ENCODE results near the gene TRIM47. TPM values are rescaled to one million over a fixed set of nuclear protein-coding genes. Genes with fewer than 3 reads are reported as not detected.

TRIM47 gene
- polyA plus RNA-seq, 5 donors: 13.0 to 26.4 (median 15.9) TPM

- no peak for DNase-seq
Observed at GRCh38 chr17:75848523-75849278, 29.7 kb downstream of the TRIM47 start.

GRCh38 chr17:75847614-75848522, 30.5 kb downstream of the TRIM47 start:
- no peak for DNase-seq

GRCh38 chr17:75846692-75847613, 31.4 kb downstream of the TRIM47 start:
- DNase-seq: no peak

DNA sequence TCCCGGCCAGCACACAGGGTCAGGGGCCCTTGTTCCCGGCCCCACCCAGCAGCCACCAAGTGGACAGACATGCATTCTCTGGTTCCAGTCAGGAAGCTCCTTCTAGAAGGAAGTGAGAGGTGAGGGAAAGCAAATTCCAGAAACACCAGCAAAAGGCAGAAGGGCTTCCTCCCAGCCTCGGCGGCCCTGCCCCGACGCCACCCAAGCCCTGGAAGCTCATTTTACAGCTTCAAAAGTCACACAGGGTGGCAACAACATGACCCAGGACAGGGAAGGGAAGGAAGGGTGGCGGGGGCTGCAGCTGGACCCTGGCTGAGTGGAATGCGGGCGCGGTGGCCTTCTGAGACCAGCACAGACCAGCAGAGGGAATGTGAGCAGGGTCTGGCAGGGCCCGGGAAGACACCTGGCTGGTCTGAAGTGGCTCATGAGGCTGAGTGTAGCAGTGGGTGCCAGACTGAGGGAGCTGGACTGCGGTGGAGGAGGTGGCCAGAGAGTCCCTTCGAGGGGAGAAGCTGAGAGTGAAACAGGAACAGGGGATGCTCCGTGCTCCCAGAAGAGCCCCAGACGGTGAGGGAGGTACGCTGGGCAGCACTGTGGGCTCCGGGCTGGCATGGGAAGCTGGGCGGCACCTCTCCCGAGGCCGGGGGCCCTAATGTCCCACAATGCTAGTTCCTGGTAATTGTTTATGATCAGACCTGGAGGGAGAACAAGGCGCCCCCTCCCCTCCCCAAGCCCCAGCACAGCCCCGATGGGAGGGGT, 32.3 kb downstream of the TRIM47 start:
- no peak for DNase-seq

DNA sequence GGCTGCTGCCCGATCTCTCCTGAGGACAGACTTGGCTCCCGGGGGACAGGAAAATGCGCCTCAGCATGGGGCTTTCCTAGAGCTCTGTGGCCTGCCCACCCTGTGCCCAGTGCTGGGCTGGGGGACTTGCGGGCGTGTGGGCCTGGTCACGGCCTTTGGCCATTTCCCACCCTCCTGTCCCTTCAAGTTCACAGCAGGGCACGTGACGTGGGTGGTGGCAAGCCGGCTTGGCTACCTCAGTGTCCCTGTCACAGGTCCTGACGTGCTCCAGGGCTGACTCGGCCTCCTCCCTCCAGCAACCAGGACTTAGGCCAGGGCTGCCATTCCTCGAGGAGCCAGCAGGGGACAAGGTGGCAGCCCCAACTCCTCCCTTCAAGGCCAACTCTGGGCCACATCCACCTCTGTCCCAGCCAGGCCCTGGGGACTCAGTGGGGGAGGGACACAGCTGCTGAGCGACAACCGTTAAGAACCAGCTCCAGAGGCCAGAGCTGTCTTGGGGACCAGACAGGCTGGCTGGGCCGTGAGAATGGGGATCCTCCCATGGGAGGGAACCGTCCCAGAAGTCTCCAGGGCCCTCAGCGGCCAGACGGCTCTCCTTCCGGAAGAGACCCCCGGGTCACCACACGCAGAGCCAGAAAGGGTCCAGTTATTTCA, 33.2 kb downstream of the TRIM47 start:
- no peak for DNase-seq

GRCh38 chr17:75844530-75845057, 33.8 kb downstream of the TRIM47 start:
- no peak for DNase-seq

GRCh38 chr17:75843577-75844529, 34.5 kb downstream of the TRIM47 start, which contains the start of gene UNC13D:
Gene UNC13D (minus strand): TSS chr17:75844404. CDS start chr17:75844337, 67 bp downstream.
- DNase-seq: no peak

- DNase-seq: no peak
Observed at GRCh38 chr17:75842963-75843576, 35.3 kb downstream of the TRIM47 start.

- DNase-seq: no peak
Observed at GRCh38 chr17:75842411-75842810, 36.0 kb downstream of the TRIM47 start.

DNA sequence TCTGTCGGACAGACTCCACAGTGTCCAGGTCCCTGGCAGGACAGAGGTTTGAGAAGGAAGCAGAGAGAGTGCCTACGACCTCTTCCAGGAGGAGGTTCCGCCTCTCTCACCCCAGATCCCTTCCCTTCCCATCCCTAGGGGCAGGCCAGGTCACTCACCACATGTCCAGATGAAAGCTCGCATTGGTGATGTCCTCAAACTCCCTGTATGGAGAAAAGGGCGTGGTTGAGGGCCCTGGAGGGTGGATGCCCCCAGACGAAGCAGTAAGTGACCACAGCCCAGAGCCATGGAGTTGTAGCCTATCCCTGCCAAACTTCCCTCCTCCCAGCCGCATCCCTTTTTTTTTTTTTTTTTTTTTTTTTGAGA, 37.6 kb downstream of the TRIM47 start:
- no peak for DNase-seq

DNA sequence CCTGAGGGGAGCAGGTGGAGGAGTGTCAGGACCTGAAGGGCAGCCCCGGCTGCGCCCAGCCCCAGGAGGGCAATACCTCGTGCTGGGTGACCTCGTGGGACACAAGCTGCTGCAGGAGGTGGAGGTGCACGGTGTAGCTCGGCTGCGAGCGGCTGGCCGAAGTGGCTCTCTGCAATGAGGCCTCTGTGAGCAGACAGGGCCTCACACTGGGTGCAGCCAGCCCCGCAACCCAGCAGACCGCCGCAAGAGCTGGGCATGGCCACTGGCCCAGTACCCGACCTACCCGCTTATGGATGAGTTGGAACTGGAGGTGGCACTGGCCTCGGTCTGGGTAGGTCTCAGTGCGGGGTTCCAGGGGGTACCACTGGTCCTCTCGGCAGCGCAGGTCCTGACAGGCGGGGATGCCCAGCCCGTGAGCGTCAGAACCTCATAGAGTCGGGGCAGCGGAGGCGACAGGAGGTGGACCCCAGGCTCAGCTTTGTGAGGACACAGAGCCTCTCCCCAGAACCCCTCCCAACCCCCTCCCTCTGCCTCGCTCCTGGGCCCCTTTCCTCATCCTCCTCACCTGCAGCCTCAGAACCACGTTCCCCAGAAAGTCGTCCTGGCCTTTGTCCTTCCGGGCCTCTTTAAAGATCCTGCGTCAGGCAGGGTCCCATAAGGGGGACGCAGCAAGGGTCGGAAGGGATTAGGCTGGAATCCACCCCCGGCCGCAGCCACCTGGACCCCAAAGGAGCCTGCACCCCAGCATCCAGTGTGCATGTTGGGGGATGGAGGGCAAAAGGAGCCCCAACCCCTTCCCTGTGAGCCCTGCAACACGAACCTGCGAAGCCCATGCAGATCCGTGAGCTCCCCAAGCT, 38.2 kb downstream of the TRIM47 start:
- no peak for DNase-seq

GRCh38 chr17:75838410-75838809, 40.0 kb downstream of the TRIM47 start:
- DNase-seq: no peak

- no peak for DNase-seq
Observed at GRCh38 chr17:75837899-75838298, 40.5 kb downstream of the TRIM47 start.

- DNase-seq: no peak
Observed at GRCh38 chr17:75836605-75837004, 41.8 kb downstream of the TRIM47 start.

DNA sequence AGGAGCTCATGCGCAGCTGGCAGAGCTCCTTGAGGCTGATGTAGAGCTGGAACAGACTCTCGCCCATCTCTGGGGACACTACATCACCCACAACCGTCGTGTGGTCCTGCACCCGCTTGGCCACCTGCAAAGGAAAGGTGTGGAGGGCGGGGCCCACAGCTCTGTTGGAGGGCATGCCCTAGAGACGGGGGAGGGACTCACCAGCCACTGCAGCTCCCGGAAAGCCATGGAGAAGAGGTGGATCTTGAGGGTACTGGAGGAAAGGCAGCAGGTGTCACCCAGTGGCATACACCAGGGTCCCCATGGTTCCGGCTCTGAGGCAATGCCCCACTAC, 42.8 kb downstream of the TRIM47 start:
- DNase-seq: no peak

DNA sequence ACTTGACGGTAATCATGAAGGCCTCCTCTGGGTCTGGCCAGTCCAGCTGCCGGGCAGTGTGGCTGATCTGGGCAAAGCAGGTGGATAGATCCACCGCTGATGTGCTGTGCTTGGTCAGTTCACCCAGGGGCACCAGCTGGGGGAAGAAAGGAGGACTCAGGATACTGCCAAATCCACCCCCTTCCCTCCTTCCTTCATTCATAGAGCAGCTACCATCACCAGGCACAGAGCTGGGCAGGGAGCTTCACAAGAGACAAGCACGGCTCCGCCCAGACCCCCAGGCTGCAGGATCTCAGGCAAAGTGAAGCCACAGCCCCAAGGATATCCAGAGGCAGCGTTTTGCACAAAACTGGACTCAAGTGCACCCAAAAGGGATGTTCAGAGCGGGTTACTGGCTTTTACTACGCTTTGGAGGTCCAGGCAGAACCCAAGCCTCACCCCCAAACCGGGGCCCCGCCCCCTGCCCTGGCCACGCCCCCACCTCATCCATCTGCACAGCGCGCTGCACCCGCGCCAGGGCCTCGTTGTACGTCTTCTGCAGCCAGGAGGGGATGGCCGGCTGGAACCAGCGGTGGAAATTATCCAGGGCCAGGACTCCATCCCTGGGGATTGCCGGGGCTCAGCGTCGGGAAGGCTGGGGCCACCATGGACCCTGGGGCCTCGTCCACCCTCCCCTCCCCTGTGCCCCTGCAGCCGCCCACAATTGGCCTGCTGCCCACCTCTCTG, 43.3 kb downstream of the TRIM47 start:
- DNase-seq: no peak
